GM12892 (cell line): ENCODE results near the gene OPCML.

ENCODE experiments used
- POLR2A ChIP-seq: IDR thresholded peaks from 2 replicates; pipeline ENCODE4 v1.6.1; 2011; ENCODE audit warnings: low read depth, low read length, control low read depth
- POLR2AphosphoS5 ChIP-seq: IDR thresholded peaks from 2 replicates; pipeline ENCODE4 v1.6.1; 2011; ENCODE audit warnings: low read depth, low read length, control low read depth
- TAF1 ChIP-seq: IDR thresholded peaks from 2 replicates; pipeline ENCODE4 v1.6.1; 2011; ENCODE audit warnings: low read depth, mild to moderate bottlenecking, control low read depth, low read length, borderline replicate concordance

DNA sequence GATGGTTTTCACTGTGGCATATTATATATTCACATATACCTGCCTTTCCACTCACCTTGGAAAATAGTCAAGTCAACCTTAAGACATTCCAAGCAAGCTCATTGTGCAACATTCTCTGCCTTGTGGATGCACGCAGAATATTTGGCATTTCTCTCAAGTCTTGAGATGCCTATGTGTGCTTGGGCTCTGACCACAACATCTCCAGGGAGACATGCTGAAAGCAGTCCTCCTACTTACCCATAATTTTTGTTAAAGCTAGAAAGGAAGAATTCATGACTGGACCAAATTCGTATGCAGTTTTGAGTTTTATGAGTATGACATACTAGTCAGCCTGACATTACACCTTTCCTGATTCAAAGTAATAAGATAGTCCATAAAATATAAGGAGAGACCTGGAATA, 684.0 kb downstream of the OPCML start:
- TF ChIP-seq TAF1 (no peak), POLR2A (no peak), POLR2AphosphoS5 (no peak)
